ENCODE results near the gene SAMD4A. TPM values are rescaled to one million over a fixed set of nuclear protein-coding genes. Genes with fewer than 3 reads are reported as not detected.
A peak's percentile ranks its signal among the peaks of the same experiment; 100 is the strongest.

SAMD4A gene
- total and polyA plus RNA-seq, 12 donors, result 14.0 to 284 (median 191) TPM

DNA sequence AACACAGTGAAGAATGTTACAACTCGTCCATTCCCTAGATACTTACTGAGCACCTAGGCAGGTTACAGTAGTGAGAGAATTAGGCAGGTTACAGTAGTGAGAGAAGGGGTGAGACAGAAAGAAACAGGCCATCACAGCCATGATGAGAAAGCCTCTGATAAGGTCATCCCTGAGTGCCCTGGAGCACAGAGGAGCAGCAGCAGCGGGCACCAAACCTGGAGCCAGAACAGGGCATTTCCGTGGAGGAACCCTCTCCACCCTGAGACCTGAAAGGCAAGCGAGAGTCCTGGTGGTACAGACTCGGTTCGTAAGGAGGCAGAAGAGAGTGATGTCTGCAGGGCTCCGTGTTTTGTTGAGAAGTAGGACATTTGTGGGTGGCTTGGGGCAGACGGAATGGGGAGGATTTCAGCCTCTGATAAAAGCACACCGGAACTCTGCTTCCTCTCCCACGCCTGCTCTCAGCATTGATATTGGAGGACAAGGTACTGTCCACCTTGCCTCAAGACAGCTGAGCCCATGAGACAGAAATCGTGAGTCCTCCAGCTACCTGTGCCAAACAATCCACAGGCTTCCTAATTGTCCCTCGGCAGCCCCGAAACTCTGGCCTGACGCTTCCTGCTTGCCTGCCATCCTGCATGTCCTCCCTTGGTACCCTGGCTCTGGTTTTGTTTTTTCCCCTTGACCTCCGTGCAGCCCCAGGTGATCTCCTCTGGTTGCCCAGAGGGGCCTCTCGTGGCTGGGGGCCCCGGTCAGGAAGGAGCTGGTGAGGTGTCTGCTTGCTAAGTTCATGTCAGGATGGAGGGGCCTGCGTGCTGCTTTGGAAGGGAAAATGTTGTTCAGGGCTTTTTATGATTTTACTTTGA, 199.6 kb downstream of the SAMD4A start:
- WGBS, 2 donors, result 49 to 57% methylated on average over 18 of the region's 18 CpGs
- H3K4me3 ChIP-seq, result no peak overlapping the region
- TF ChIP-seq, protein P1, sequence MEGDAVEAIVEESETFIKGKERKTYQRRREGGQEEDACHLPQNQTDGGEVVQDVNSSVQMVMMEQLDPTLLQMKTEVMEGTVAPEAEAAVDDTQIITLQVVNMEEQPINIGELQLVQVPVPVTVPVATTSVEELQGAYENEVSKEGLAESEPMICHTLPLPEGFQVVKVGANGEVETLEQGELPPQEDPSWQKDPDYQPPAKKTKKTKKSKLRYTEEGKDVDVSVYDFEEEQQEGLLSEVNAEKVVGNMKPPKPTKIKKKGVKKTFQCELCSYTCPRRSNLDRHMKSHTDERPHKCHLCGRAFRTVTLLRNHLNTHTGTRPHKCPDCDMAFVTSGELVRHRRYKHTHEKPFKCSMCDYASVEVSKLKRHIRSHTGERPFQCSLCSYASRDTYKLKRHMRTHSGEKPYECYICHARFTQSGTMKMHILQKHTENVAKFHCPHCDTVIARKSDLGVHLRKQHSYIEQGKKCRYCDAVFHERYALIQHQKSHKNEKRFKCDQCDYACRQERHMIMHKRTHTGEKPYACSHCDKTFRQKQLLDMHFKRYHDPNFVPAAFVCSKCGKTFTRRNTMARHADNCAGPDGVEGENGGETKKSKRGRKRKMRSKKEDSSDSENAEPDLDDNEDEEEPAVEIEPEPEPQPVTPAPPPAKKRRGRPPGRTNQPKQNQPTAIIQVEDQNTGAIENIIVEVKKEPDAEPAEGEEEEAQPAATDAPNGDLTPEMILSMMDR (IDR thresholded peaks at IDR 0.05), result no peak
- intact Hi-C loops (cut with DNase I), result loop anchor here in 3 of 10 donors (5.0 kb wide), 2 partner anchors 44 to 74 kb away; no protein-coding TSS in a partner anchor
- DNase-seq, result no peak
- peaks cover 0 to 100% (median 34%) of the 10 kb centered on the region in 9 donors for H3K36me3 ChIP-seq
- H3K27ac ChIP-seq, result peak overlapping the region in 9 of 10 donors; percentile 3 to 96 (median 91)
- H3K9me3 ChIP-seq, result no peaks in the 10 kb centered on the region
- peak in 3 of 8 donors; percentile 10 to 23 (median 11) for ATAC-seq
- no peaks in the 10 kb centered on the region for H3K27me3 ChIP-seq
- peaks cover 11 to 61% (median 22%) of the 10 kb centered on the region in 9 donors for H3K4me1 ChIP-seq

GRCh38 chr14:54767139-54767431, 200.2 kb downstream of the SAMD4A start:
- peaks cover 11 to 61% (median 27%) of the 10 kb centered on the region in 9 donors for H3K4me1 ChIP-seq
- H3K27me3 ChIP-seq, result no peaks in the 10 kb centered on the region
- intact Hi-C loops (cut with DNase I), result loop anchor here in 3 of 10 donors (5.0 kb wide), 2 partner anchors 45 to 75 kb away; no protein-coding TSS in a partner anchor
- peak overlapping the region in 8 of 10 donors; percentile 22 to 96 (median 92) for H3K27ac ChIP-seq
- TF ChIP-seq, protein P1 (IDR thresholded peaks at IDR 0.05), result no peak
- H3K9me3 ChIP-seq, result no peaks in the 10 kb centered on the region
- DNase-seq (no peak), ATAC-seq (peak in 1 of 8 donors; percentile 9)
- no peak overlapping the region for H3K4me3 ChIP-seq
- WGBS, 2 donors, result 70 to 74% methylated on average over 10 of the region's 10 CpGs
- peaks cover 0 to 98% (median 31%) of the 10 kb centered on the region in 9 donors for H3K36me3 ChIP-seq

DNA sequence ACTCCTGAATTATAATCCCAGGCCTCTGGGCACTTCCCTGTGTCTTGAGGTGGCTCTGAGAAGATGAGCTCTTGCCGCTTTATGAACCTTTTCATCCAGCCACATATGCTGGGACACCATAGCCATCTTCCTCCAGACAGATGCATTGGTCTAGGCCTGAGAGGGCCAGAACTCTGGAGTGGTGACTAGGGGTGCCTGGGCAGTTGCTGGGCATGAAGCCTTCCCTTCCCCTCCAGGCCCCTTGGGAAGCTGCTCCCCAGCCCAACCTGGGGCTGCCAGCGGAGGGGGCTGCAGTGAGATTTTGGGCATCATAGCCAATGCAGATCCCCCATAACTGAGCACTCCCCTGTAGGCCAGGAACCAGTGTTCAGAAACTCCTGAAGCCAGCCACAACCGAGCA, 200.5 kb downstream of the SAMD4A start:
- Histone ChIP-seq H3K4me1 (peaks cover 12 to 63% (median 30%) of the 10 kb centered on the region in 9 donors), H3K27me3 (no peaks in the 10 kb centered on the region), H3K27ac (peak overlapping the region in 8 of 10 donors; percentile 22 to 96 (median 92)), H3K4me3 (no peak overlapping the region), H3K36me3 (peaks cover 0 to 95% (median 31%) of the 10 kb centered on the region in 9 donors), H3K9me3 (no peaks in the 10 kb centered on the region)
- WGBS, 2 donors, result 94 to 97% methylated on average over 3 of the region's 3 CpGs
- intact Hi-C loops (cut with DNase I), result loop anchor here in 3 of 10 donors (5.0 kb wide), 2 partner anchors 45 to 75 kb away; no protein-coding TSS in a partner anchor
- ATAC-seq (no peak), DNase-seq (no peak)
- TF ChIP-seq, protein P1 (IDR thresholded peaks at IDR 0.05), result no peak

DNA sequence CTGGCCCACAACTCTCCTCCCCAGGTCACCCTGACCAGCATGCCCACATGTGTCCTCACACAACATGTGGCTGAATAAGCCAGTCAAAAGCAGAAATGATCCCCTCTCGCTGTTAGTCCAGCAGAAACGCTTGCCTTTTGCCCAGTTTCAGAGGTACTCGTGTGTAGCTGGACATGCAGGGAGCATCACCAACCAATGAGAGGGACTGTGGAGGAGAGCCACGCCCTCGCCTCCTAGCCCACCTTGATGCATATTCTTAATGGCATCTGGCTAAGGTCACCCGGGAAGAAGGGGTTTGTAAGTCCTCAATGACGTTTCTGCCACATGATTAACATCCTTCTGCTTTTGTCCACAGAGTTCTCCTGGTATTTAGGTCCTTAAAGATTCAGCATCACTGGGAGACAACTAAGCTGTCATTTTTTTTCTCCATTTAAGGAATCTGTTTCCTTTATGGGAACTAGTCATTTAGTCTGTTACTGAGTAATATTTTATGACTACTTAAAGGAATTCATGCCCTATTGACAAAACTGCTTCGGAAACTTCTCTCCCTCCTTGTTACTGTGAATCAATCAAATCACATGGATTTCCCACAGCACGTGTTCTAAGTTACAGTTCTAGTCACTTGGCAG, 201.7 kb downstream of the SAMD4A start:
- peaks cover 15 to 74% (median 42%) of the 10 kb centered on the region in 9 donors for H3K4me1 ChIP-seq
- intact Hi-C loops (cut with DNase I), result loop anchor here in 3 of 10 donors (5.0 kb wide), 2 partner anchors 46 to 76 kb away; no protein-coding TSS in a partner anchor
- TF ChIP-seq, protein P1 (IDR thresholded peaks at IDR 0.05), result no peak

More for the DNA sequence above, 201.7 kb downstream of the SAMD4A start:
- 66 to 75% methylated on average over 9 of the region's 9 CpGs for WGBS, 2 donors
- peaks cover 0 to 83% (median 29%) of the 10 kb centered on the region in 9 donors for H3K36me3 ChIP-seq
- DNase-seq (no peak), ATAC-seq (no peak)
- H3K9me3 ChIP-seq, result no peaks in the 10 kb centered on the region
- H3K4me3 ChIP-seq, result no peak overlapping the region
- peak overlapping the region in 7 of 10 donors; percentile 53 to 96 (median 92) for H3K27ac ChIP-seq
- no peaks in the 10 kb centered on the region for H3K27me3 ChIP-seq

Data from heart right ventricle (tissue), 16 donors.